Measurements from ENCODE around the gene IL17C. TPM values are rescaled to one million over a fixed set of nuclear protein-coding genes. Genes with fewer than 3 reads are reported as not detected.

The IL17C gene
- total and polyA plus RNA-seq, 2 of the 8 experiments (the other 6 are each of a cell fraction or from before 2014, with no cell fraction given), result 1.1 to 1.9 TPM

GRCh38 chr16:88624481-88624880 is 13.9 kb upstream of the IL17C start:
- peaks cover 4% of the 10 kb centered on the region; the same call in 1 of the 2 replicates for H3K79me1 ChIP-seq (ENCODE audit: low read depth, low read length)
- no peak overlapping the region for H2BK12ac ChIP-seq (ENCODE audit: low read depth, low read length)
- H2BK20ac ChIP-seq (ENCODE audit: low read length), result no peak overlapping the region
- DNase-seq (ENCODE audit: low read depth in 1 of 2, low spot score in 2 of 2) (no peak), FAIRE-seq (no peak)
- H3K27me3 ChIP-seq (replicated peaks in 1 of 4; ENCODE audit: control insufficient read depth in 3 of 4, extremely low read depth in 1 of 4, insufficient read depth in 3 of 4, low read length in 3 of 4), result no peaks in the 10 kb centered on the region
- H3K4ac ChIP-seq (replicated peaks; ENCODE audit: insufficient read length, low read depth, low read length), result no peak overlapping the region
- H2BK120ac ChIP-seq (replicated peaks; ENCODE audit: low read depth, low read length), result no peak overlapping the region
- H4K5ac ChIP-seq (ENCODE audit: insufficient read length, low read depth, low read length), result no peak overlapping the region
- H3K23ac ChIP-seq (ENCODE audit: insufficient read length), result no peak overlapping the region
- peaks cover 16 to 35% (median 23%) of the 10 kb centered on the region in 4 experiments for H3K36me3 ChIP-seq (ENCODE audit: control insufficient read depth in 2 of 4, insufficient read depth in 4 of 4, low read length in 3 of 4)
- H3K14ac ChIP-seq (ENCODE audit: insufficient read length), result no peak overlapping the region
- ChIA-PET POLR2A (ENCODE audit: partially characterized antibody) (no interaction called here), CTCF (ENCODE audit: partially characterized antibody) (interaction anchor here (1.4 to 11.2 kb wide), 3 partner anchors 9 to 23 kb away, joined by 3 to 89 read pairs (median 5); no protein-coding TSS in a partner anchor)
- H3K9me3 ChIP-seq (ENCODE audit: insufficient read depth in 2 of 2, low read depth in 1 of 2, low read length in 1 of 2), result no peaks in the 10 kb centered on the region
- no peak for TF ChIP-seq HDAC6 (IDR thresholded peaks at IDR 0.05; ENCODE audit: low read depth, low read length)
- no peak for TF ChIP-seq BACH1 (IDR thresholded peaks at IDR 0.05; ENCODE audit: low read length)
- no peak for TF ChIP-seq CHD2 (IDR thresholded peaks at IDR 0.05; ENCODE audit: low read length)
- TF ChIP-seq SIRT6 (IDR thresholded peaks at IDR 0.05; ENCODE audit: low read length), result no peak
- TF ChIP-seq USF2 (IDR thresholded peaks at IDR 0.05; ENCODE audit: low read length), result no peak
- TF ChIP-seq CTCF (IDR thresholded peaks at IDR 0.05; ENCODE audit: control extremely low read depth in 1 of 3, insufficient read depth in 1 of 3, low read depth in 1 of 3, low read length in 3 of 3), result no peak
- TF ChIP-seq BCL11A (IDR thresholded peaks at IDR 0.05; ENCODE audit: low read depth in 2 of 2, low read length in 2 of 2), result no peak
- no peak for TF ChIP-seq EZH2 (IDR thresholded peaks at IDR 0.05; ENCODE audit: low read depth, low read length, severe bottlenecking)
- no peak for TF ChIP-seq CTBP2 (IDR thresholded peaks at IDR 0.05; ENCODE audit: borderline replicate concordance, insufficient read depth, insufficient read length, low read length)
- no peaks in the 10 kb centered on the region; a peak in 1 of 4 replicates for H3K79me2 ChIP-seq (ENCODE audit: control insufficient read depth in 1 of 2, insufficient read depth in 2 of 2, low read length in 2 of 2)
- no peaks in the 10 kb centered on the region for H3K23me2 ChIP-seq (ENCODE audit: low read depth, low read length)
- no peak overlapping the region for H3K56ac ChIP-seq (replicated peaks; ENCODE audit: insufficient read length, low read depth, low read length)
- H2BK5ac ChIP-seq (ENCODE audit: low read depth, low read length), result no peak overlapping the region
- H3K27ac ChIP-seq (ENCODE audit: low read depth, low read length), result no peak overlapping the region
- H3K9ac ChIP-seq (replicated peaks in 1 of 4; ENCODE audit: extremely low read depth in 1 of 4, low read depth in 3 of 4, low read length in 3 of 4), result no peak overlapping the region
- peaks cover 5 to 11% of the 10 kb centered on the region in 2 experiments for H4K20me1 ChIP-seq (replicated peaks in 1 of 2; ENCODE audit: control insufficient read depth in 1 of 2, insufficient read depth in 2 of 2, low read length in 2 of 2)
- H4K8ac ChIP-seq (ENCODE audit: extremely low read depth, insufficient read depth, low read length), result peak overlapping the region; percentile 42; the same call in 1 of the 2 replicates
- WGBS, 2 experiments (ENCODE audit: extremely low coverage in 1 of 2, insufficient coverage in 1 of 2, insufficient read length in 1 of 2, insufficient replicate concordance in 2 of 2, low coverage in 1 of 2, low lambda C conversion rate in 2 of 2, missing lambda C conversion rate in 1 of 2), result 92% methylated on average over 9 of the region's 18 CpGs; no CpG with 5 or more reads in 1 of the 2 experiments
- H2AFZ ChIP-seq (ENCODE audit: low read length), result no peak overlapping the region
- H2AK5ac ChIP-seq (ENCODE audit: low read depth, low read length), result no peak overlapping the region
- peaks cover 0 to 7% (median 3%) of the 10 kb centered on the region in 4 experiments; a peak in 5 of 7 replicates for H3K4me1 ChIP-seq (replicated peaks in 1 of 4; ENCODE audit: control insufficient read depth in 3 of 4, insufficient read depth in 4 of 4, low read length in 3 of 4)
- H3K4me2 ChIP-seq (ENCODE audit: insufficient read depth in 1 of 2, low read depth in 2 of 2, low read length in 2 of 2), result no peak overlapping the region
- no peak overlapping the region for H2BK15ac ChIP-seq (ENCODE audit: low read length)
- no peak overlapping the region for H3K18ac ChIP-seq (ENCODE audit: extremely low read depth, low read length)
- no peak overlapping the region for H3K4me3 ChIP-seq (ENCODE audit: extremely low read depth in 1 of 4, insufficient read depth in 2 of 4, low read depth in 3 of 4, low read length in 4 of 4)
- no peak overlapping the region for H4K91ac ChIP-seq (replicated peaks; ENCODE audit: insufficient read length, low read length)

All from H1 (cell line).